SU-DHL-6 (cell line): Measurements from ENCODE around the gene SPOCD1.

Experiments used
- EZH2phosphoT487 ChIP-seq: fragments of 200-600 bp; sonication (generic), shearing (Covaris generic); conservative IDR thresholded peaks from 2 replicates; pipeline ENCODE4 v1.6.1; 2018; ENCODE audit warnings: mild to moderate bottlenecking, antibody characterized with exemption, low read length, moderate library complexity, mixed read lengths
- TF ChIP-seq, protein P1 (sequence below): fragments of 200-600 bp; sonication (generic); IDR thresholded peaks from one replicate; pipeline ENCODE4 v1.5.1; 2017; ENCODE audit warnings: antibody characterized with exemption, mild to moderate bottlenecking, low read length, moderate library complexity; ENCODE audit not compliant: insufficient read depth, poor library complexity, severe bottlenecking

- TF ChIP-seq, protein P1, sequence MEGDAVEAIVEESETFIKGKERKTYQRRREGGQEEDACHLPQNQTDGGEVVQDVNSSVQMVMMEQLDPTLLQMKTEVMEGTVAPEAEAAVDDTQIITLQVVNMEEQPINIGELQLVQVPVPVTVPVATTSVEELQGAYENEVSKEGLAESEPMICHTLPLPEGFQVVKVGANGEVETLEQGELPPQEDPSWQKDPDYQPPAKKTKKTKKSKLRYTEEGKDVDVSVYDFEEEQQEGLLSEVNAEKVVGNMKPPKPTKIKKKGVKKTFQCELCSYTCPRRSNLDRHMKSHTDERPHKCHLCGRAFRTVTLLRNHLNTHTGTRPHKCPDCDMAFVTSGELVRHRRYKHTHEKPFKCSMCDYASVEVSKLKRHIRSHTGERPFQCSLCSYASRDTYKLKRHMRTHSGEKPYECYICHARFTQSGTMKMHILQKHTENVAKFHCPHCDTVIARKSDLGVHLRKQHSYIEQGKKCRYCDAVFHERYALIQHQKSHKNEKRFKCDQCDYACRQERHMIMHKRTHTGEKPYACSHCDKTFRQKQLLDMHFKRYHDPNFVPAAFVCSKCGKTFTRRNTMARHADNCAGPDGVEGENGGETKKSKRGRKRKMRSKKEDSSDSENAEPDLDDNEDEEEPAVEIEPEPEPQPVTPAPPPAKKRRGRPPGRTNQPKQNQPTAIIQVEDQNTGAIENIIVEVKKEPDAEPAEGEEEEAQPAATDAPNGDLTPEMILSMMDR, result no peak
- TF ChIP-seq EZH2phosphoT487, result no peak
Observed at GRCh38 chr1:31773861-31774260, 42.0 kb downstream of the SPOCD1 start.
